T47D (cell line): ENCODE data around the gene IL37.

ENCODE experiments used
- DNase-seq, 2 experiments: peaks; one replicate each; pipeline versions ENCODE4 v3.0.0 to v3.0.0-alpha.2; 2011 to 2012; ENCODE audit warnings: low read depth in 1 of 2, low spot score in 1 of 2
- JUND ChIP-seq: IDR thresholded peaks from 2 replicates; pipeline ENCODE4 v1.6.1; 2012; ENCODE audit warnings: low read depth
- in situ Hi-C: cut with HindIII; loops from 2 replicates; pipeline ENCODE4 v1.10.0; 2016; ENCODE audit warnings: low sequenced_read_pairs, low pct_unique_long_range_greater_than_20kb

The IL37 gene

GRCh38 chr2:112962308-112963175, 51.6 kb downstream of the IL37 start:
- in situ Hi-C loops: no loop called here
- TF ChIP-seq JUND: no peak
- no peak for DNase-seq

- no peak for TF ChIP-seq JUND
- DNase-seq: no peak
- in situ Hi-C loops: no loop called here
Observed at GRCh38 chr2:112967023-112967422, 56.1 kb downstream of the IL37 start.
